B cell (primary cell): ENCODE measurements around the gene CMYA5. TPM values are rescaled to one million over a fixed set of nuclear protein-coding genes. Genes with fewer than 3 reads are reported as not detected.

Experiments used
- ATAC-seq: fragments of 200-7000 bp; cut with Tn5 transposase; one replicate; pipeline ENCODE4 v1.10.0; 2021; ENCODE audit warnings: low read depth, mild to moderate bottlenecking, moderate number of reproducible peaks, moderate library complexity
- CTCF ChIA-PET: fragments of 350-600 bp; sonication (Branson Sonifier 250); formaldehyde crosslinking; loops from one replicate; lab custom pipeline; 2021; ENCODE audit warnings: antibody characterized with exemption, inconsistent platforms; lab: Charles Lee
- POLR2A ChIA-PET: fragments of 350-600 bp; sonication (Branson Sonifier 250); formaldehyde crosslinking; loops from one replicate; lab custom pipeline; 2021; ENCODE audit warnings: antibody characterized with exemption; lab: Charles Lee
- DNase-seq: peaks from one replicate; pipeline ENCODE4 v3.0.0; 2013
- H2AFZ ChIP-seq: 2 replicates; pipeline ENCODE4 v1.6.1; 2012; ENCODE audit warnings: mild to moderate bottlenecking, low read depth, low read length; ENCODE audit not compliant: insufficient read depth, poor library complexity, severe bottlenecking
- H3K27ac ChIP-seq, 2 donors: 1 replicate in 1 of 2; 2 replicates in 1 of 2; pipeline ENCODE4 v1.5.1; 2012 to 2013; ENCODE audit warnings: low read length in 2 of 2, mild to moderate bottlenecking in 2 of 2, moderate library complexity in 1 of 2
- H3K27me3 ChIP-seq, 4 experiments: fragments of 200-600 bp in 1 of 4; sonication (generic) in 1 of 4; replicated peaks in 1 of 4; 1 replicate in 2 of 4; 2 replicates in 2 of 4; pipeline versions ENCODE4 v1.6.1 to v1.7.0; 2013 to 2016; ENCODE audit warnings: low read length in 3 of 4, mild to moderate bottlenecking in 2 of 4, mixed read lengths in 1 of 4, moderate library complexity in 1 of 4; ENCODE audit not compliant: insufficient read depth in 4 of 4, control insufficient read depth in 3 of 4; ENCODE audit errors: control extremely low read depth in 1 of 4
- H3K36me3 ChIP-seq, 2 experiments: replicated peaks in 1 of 2; 1 replicate in 1 of 2; 2 replicates in 1 of 2; pipeline versions ENCODE4 v1.6.1 to v1.7.1; 2013; ENCODE audit warnings: low read length in 1 of 2; ENCODE audit not compliant: insufficient read depth in 2 of 2, control insufficient read depth in 1 of 2; ENCODE audit errors: control extremely low read depth in 1 of 2, extremely low read depth in 1 of 2
- H3K4me1 ChIP-seq, 2 donors: fragments of 200-600 bp in 1 of 2; sonication (generic) in 1 of 2; 1 replicate in 1 of 2; 2 replicates in 1 of 2; pipeline versions ENCODE4 v1.5.1 to v1.6.1; 2013 to 2017; ENCODE audit warnings: low read length in 2 of 2; ENCODE audit not compliant: control insufficient read depth in 2 of 2, insufficient read depth in 2 of 2
- H3K4me2 ChIP-seq: replicated peaks from 2 replicates; pipeline ENCODE3; 2012; ENCODE audit warnings: mild to moderate bottlenecking, low read depth, low read length; ENCODE audit not compliant: poor library complexity, severe bottlenecking
- H3K4me3 ChIP-seq, 5 experiments: fragments of 200-600 bp in 1 of 5; sonication (generic) in 1 of 5; 1 replicate in 3 of 5; 2 replicates in 2 of 5; pipeline versions ENCODE4 v1.5.1 to v1.7.0; 2011 to 2016; ENCODE audit warnings: low read length in 4 of 5, mild to moderate bottlenecking in 4 of 5, low read depth in 2 of 5, control low read depth in 1 of 5, moderate library complexity in 1 of 5; ENCODE audit not compliant: insufficient read depth in 1 of 5; ENCODE audit errors: control extremely low read depth in 1 of 5, extremely low read depth in 1 of 5
- H3K79me2 ChIP-seq: fragments of 200-600 bp; sonication (generic); one replicate; pipeline ENCODE4 v1.6.0; 2016; ENCODE audit warnings: low read length; ENCODE audit not compliant: control insufficient read depth, insufficient read depth
- H3K9ac ChIP-seq: fragments of 200-600 bp; sonication (generic); 2 replicates; pipeline ENCODE4 v1.6.1; 2017; ENCODE audit warnings: mild to moderate bottlenecking, low read length, moderate library complexity
- H3K9me3 ChIP-seq, 3 donors: one replicate each; pipeline versions ENCODE4 v1.6.1 to v1.7.1; 2013; ENCODE audit warnings: low read length in 2 of 3; ENCODE audit not compliant: control insufficient read depth in 2 of 3, insufficient read depth in 1 of 3; ENCODE audit errors: control extremely low read depth in 1 of 3
- H4K20me1 ChIP-seq: 2 replicates; pipeline ENCODE4 v1.6.0; 2012; ENCODE audit warnings: mild to moderate bottlenecking, low read length; ENCODE audit not compliant: insufficient read depth, control insufficient read depth, poor library complexity, severe bottlenecking
- H3K27ac Mint-ChIP-seq: one replicate; pipeline ENCODE4 v1.8.0; 2021; ENCODE audit warnings: mixed read lengths
- H3K27me3 Mint-ChIP-seq: one replicate; pipeline ENCODE4 v1.8.0; 2021; ENCODE audit warnings: mixed read lengths
- H3K4me1 Mint-ChIP-seq: one replicate; pipeline ENCODE4 v1.8.0; 2021; ENCODE audit warnings: mixed read lengths
- H3K4me3 Mint-ChIP-seq: one replicate; pipeline ENCODE4 v1.8.0; 2021; ENCODE audit warnings: mixed read lengths
- H3K9me3 Mint-ChIP-seq: one replicate; pipeline ENCODE4 v1.8.0; 2022; ENCODE audit warnings: mixed read lengths; ENCODE audit not compliant: insufficient read depth
- CTCF ChIP-seq: fragments of 200-600 bp; IDR thresholded peaks from one replicate; pipeline ENCODE4 v1.8.0; 2022; ENCODE audit warnings: antibody characterized with exemption, mild to moderate bottlenecking
- EZH2 ChIP-seq: IDR thresholded peaks from 2 replicates; pipeline ENCODE4 v1.6.1; 2012; ENCODE audit warnings: borderline replicate concordance, low read depth, mild to moderate bottlenecking, moderate library complexity, low read length; ENCODE audit not compliant: insufficient read depth, poor library complexity, severe bottlenecking
- WGBS: methylation state at CpG from one replicate; pipeline ENCODE4 v1.1.5; 2013; ENCODE audit warnings: missing lambda C conversion rate; ENCODE audit not compliant: insufficient coverage; 5-methylcytosine and 5-hydroxymethylcytosine counted together
- intact Hi-C: fragments of 100-400 bp; cut with micrococcal nuclease; formaldehyde crosslinking; loops from one replicate; pipeline ENCODE4 v1.10.0; 2022
- polyA plus RNA-seq: library from polyadenylated mRNA; depleted of rRNA; stranded (reverse); fragments of >200 nt; gene quantifications from 2 replicates; pipeline ENCODE4 v1.2.3, GENCODE V29; 2012
- total RNA-seq, 2 donors: library from RNA; stranded (reverse); fragments of 120-200 nt in 1 of 2; gene quantifications; 1 replicate in 1 of 2; 2 replicates in 1 of 2; pipeline versions ENCODE4 v1.2.3 to v1.2.4, GENCODE V29; 2013 to 2022

Gene CMYA5
- total and polyA plus RNA-seq, 2 donors (not counting 1 experiment from before 2014, with no cell fraction given), result 0.01 to 0.25 TPM

- WGBS, result 58% methylated on average over 3 of the region's 3 CpGs
- Mint-ChIP-seq H3K4me3 (no peak overlapping the region), H3K9me3 (no peaks in the 10 kb centered on the region), H3K4me1 (no peaks in the 10 kb centered on the region), H3K27ac (no peak overlapping the region), H3K27me3 (peaks cover 16% of the 10 kb centered on the region)
- Histone ChIP-seq H3K36me3 (no peaks in the 10 kb centered on the region), H3K9ac (no peak overlapping the region), H3K27ac (no peak overlapping the region), H3K79me2 (no peaks in the 10 kb centered on the region), H3K4me2 (no peak overlapping the region), H3K4me3 (no peak overlapping the region), H3K4me1 (no peaks in the 10 kb centered on the region), H3K9me3 (no peaks in the 10 kb centered on the region), H3K27me3 (no peaks in the 10 kb centered on the region), H2AFZ (no peak overlapping the region), H4K20me1 (no peaks in the 10 kb centered on the region)
- ChIA-PET CTCF (no interaction called here), POLR2A (no interaction called here)
- intact Hi-C loops, result no loop called here
- ATAC-seq (no peak), DNase-seq (no peak)
- no peak for TF ChIP-seq EZH2
- TF ChIP-seq CTCF, result no peak
Measured at GRCh38 chr5:79791843-79792242, 102.2 kb downstream of the CMYA5 start.

- Histone ChIP-seq H3K27ac (no peak overlapping the region), H3K27me3 (no peaks in the 10 kb centered on the region), H3K9ac (no peak overlapping the region), H3K79me2 (no peaks in the 10 kb centered on the region), H3K4me3 (no peak overlapping the region), H3K36me3 (no peaks in the 10 kb centered on the region), H3K9me3 (no peaks in the 10 kb centered on the region), H2AFZ (no peak overlapping the region), H4K20me1 (no peaks in the 10 kb centered on the region), H3K4me1 (no peaks in the 10 kb centered on the region), H3K4me2 (no peak overlapping the region)
- ATAC-seq, result no peak
- ChIA-PET CTCF (no interaction called here), POLR2A (no interaction called here)
- intact Hi-C loops, result no loop called here
- H3K27ac Mint-ChIP-seq, result no peak overlapping the region
- no peak for TF ChIP-seq CTCF
- no peak for TF ChIP-seq EZH2
- H3K27me3 Mint-ChIP-seq, result peaks cover 15% of the 10 kb centered on the region
- no peaks in the 10 kb centered on the region for H3K9me3 Mint-ChIP-seq
- H3K4me3 Mint-ChIP-seq, result no peak overlapping the region
- DNase-seq, result no peak
- no peaks in the 10 kb centered on the region for H3K4me1 Mint-ChIP-seq
Measured at GRCh38 chr5:79792463-79792862, 102.8 kb downstream of the CMYA5 start.
